Activated CD8-positive, alpha-beta T cell treated with anti-CD3 and anti-CD28 coated beads for 36 hours (primary cell): ENCODE data around the gene SERGEF. TPM values are rescaled to one million over a fixed set of nuclear protein-coding genes. Genes with fewer than 3 reads are reported as not detected.

ENCODE experiments used
- ATAC-seq: fragments of 200-7000 bp; cut with Tn5 transposase; one replicate; pipeline ENCODE4 v1.10.0; 2021; ENCODE audit warnings: mild to moderate bottlenecking, moderate library complexity
- CTCF ChIA-PET: fragments of 350-600 bp; sonication (Branson Sonifier 250); formaldehyde crosslinking; loops from one replicate; lab custom pipeline; 2021; ENCODE audit warnings: antibody characterized with exemption; lab: Charles Lee
- POLR2A ChIA-PET: fragments of 350-600 bp; sonication (Branson Sonifier 250); formaldehyde crosslinking; loops from one replicate; lab custom pipeline; 2021; ENCODE audit warnings: antibody characterized with exemption; lab: Charles Lee
- DNase-seq: peaks from one replicate; pipeline ENCODE4 v3.0.0-alpha.2; 2020
- H3K27ac Mint-ChIP-seq: one replicate; pipeline ENCODE4 v1.8.0; 2021; ENCODE audit warnings: mild to moderate bottlenecking, mixed read lengths
- H3K27me3 Mint-ChIP-seq: one replicate; pipeline ENCODE4 v1.8.0; 2021; ENCODE audit warnings: mixed read lengths
- H3K36me3 Mint-ChIP-seq: one replicate; pipeline ENCODE4 v1.8.0; 2021; ENCODE audit warnings: low read depth, mixed read lengths
- H3K4me1 Mint-ChIP-seq: one replicate; pipeline ENCODE4 v1.8.0; 2021; ENCODE audit warnings: low read depth, mixed read lengths
- H3K4me3 Mint-ChIP-seq: one replicate; pipeline ENCODE4 v1.8.0; 2021; ENCODE audit warnings: mild to moderate bottlenecking, moderate library complexity, mixed read lengths
- H3K9me3 Mint-ChIP-seq: one replicate; pipeline ENCODE4 v1.8.0; 2021; ENCODE audit warnings: mixed read lengths
- CTCF ChIP-seq: fragments of 200-600 bp; IDR thresholded peaks from one replicate; pipeline ENCODE4 v1.8.0; 2022; ENCODE audit warnings: antibody characterized with exemption, mild to moderate bottlenecking
- intact Hi-C: fragments of 100-400 bp; cut with micrococcal nuclease; formaldehyde crosslinking; loops from one replicate; pipeline ENCODE4 v1.10.0; 2022
- total RNA-seq, 2 experiments: library from RNA; stranded (reverse); gene quantifications; one replicate each; pipeline ENCODE4 v1.2.3, GENCODE V29; 2021

SERGEF gene
- total RNA-seq, 2 experiments from 2014 or later, result 56.2 to 64.4 TPM

GRCh38 chr11:17803754-17804334 lies 209.0 kb downstream of the SERGEF start:
- Mint-ChIP-seq H3K27me3 (no peaks in the 10 kb centered on the region), H3K36me3 (peaks cover 4% of the 10 kb centered on the region), H3K4me3 (no peak overlapping the region), H3K4me1 (no peaks in the 10 kb centered on the region), H3K9me3 (no peaks in the 10 kb centered on the region), H3K27ac (no peak overlapping the region)
- DNase-seq (no peak), ATAC-seq (no peak)
- CTCF ChIA-PET, result interaction anchor here (1.5 kb wide), 1 partner anchor 144 kb away, joined by 3 read pairs; no protein-coding TSS in a partner anchor
- intact Hi-C loops, result no loop called here
- POLR2A ChIA-PET, result no interaction called here
- TF ChIP-seq CTCF, result no peak

GRCh38 chr11:17802491-17802890 lies 210.4 kb downstream of the SERGEF start:
- CTCF ChIA-PET, result interaction anchor here (0.9 to 1.5 kb wide), 3 partner anchors 10 to 145 kb away, joined by 3 read pairs; no protein-coding TSS in a partner anchor

GRCh38 chr11:17801166-17801565 lies 211.7 kb downstream of the SERGEF start:
- no peak for TF ChIP-seq CTCF
- ChIA-PET POLR2A (interaction anchor here (0.8 kb wide), 1 partner anchor 12 kb away, joined by 3 read pairs; no protein-coding TSS in a partner anchor), CTCF (no interaction called here)
- no peak for DNase-seq
- Mint-ChIP-seq H3K9me3 (no peaks in the 10 kb centered on the region), H3K27me3 (no peaks in the 10 kb centered on the region), H3K4me1 (no peaks in the 10 kb centered on the region), H3K36me3 (peaks cover 2% of the 10 kb centered on the region), H3K27ac (no peak overlapping the region), H3K4me3 (no peak overlapping the region)
- no peak for ATAC-seq
- intact Hi-C loops, result no loop called here

More at GRCh38 chr11:17802491-17802890, 210.4 kb downstream of the SERGEF start:
- POLR2A ChIA-PET, result no interaction called here
- H3K27me3 Mint-ChIP-seq, result no peaks in the 10 kb centered on the region
- TF ChIP-seq CTCF, result no peak
- no peaks in the 10 kb centered on the region for H3K9me3 Mint-ChIP-seq
- peaks cover 4% of the 10 kb centered on the region for H3K36me3 Mint-ChIP-seq
- H3K27ac Mint-ChIP-seq, result no peak overlapping the region
- DNase-seq, result no peak
- H3K4me3 Mint-ChIP-seq, result no peak overlapping the region
- ATAC-seq, result no peak
- no peaks in the 10 kb centered on the region for H3K4me1 Mint-ChIP-seq
- intact Hi-C loops, result no loop called here

GRCh38 chr11:17799147-17799546 lies 213.7 kb downstream of the SERGEF start:
- peaks cover 2% of the 10 kb centered on the region for H3K36me3 Mint-ChIP-seq
- no peak for TF ChIP-seq CTCF
- no peaks in the 10 kb centered on the region for H3K9me3 Mint-ChIP-seq
- no peak overlapping the region for H3K4me3 Mint-ChIP-seq
- H3K27me3 Mint-ChIP-seq, result no peaks in the 10 kb centered on the region
- CTCF ChIA-PET, result interaction anchor here (1.5 kb wide), 1 partner anchor 68 kb away, joined by 4 read pairs; no protein-coding TSS in a partner anchor
- POLR2A ChIA-PET, result interaction anchor here (1.3 kb wide), 1 partner anchor 12 kb away, joined by 3 read pairs; no protein-coding TSS in a partner anchor
- ATAC-seq (no peak), DNase-seq (no peak)
- intact Hi-C loops, result no loop called here
- H3K27ac Mint-ChIP-seq, result no peak overlapping the region
- H3K4me1 Mint-ChIP-seq, result no peaks in the 10 kb centered on the region

GRCh38 chr11:17798716-17799115 lies 214.1 kb downstream of the SERGEF start:
- ChIA-PET POLR2A (interaction anchor here (1.3 kb wide), 1 partner anchor 12 kb away, joined by 3 read pairs; no protein-coding TSS in a partner anchor), CTCF (interaction anchor here (1.5 kb wide), 1 partner anchor 68 kb away, joined by 4 read pairs; no protein-coding TSS in a partner anchor)
- no peak overlapping the region for H3K27ac Mint-ChIP-seq

More at GRCh38 chr11:17798716-17799115, 214.1 kb downstream of the SERGEF start:
- TF ChIP-seq CTCF, result no peak
- Mint-ChIP-seq H3K9me3 (no peaks in the 10 kb centered on the region), H3K4me3 (no peak overlapping the region), H3K36me3 (peaks cover 2% of the 10 kb centered on the region), H3K27me3 (no peaks in the 10 kb centered on the region), H3K4me1 (no peaks in the 10 kb centered on the region)
- ATAC-seq, result no peak
- intact Hi-C loops, result no loop called here
- DNase-seq, result no peak
